Transverse colon (tissue), 4 donors: ENCODE results near the gene CYP19A1.

ENCODE experiments used
- CTCF ChIP-seq, 5 experiments: fragments of 200-600 bp in 3 of 5; fragments of 450-650 bp in 2 of 5; sonication (generic) in 3 of 5; IDR thresholded peaks; 1 replicate in 2 of 5; 2 replicates in 3 of 5; pipeline ENCODE4 v1.5.1; 2016 to 2017; ENCODE audit warnings: antibody characterized with exemption in 5 of 5, inconsistent platforms in 3 of 5, mild to moderate bottlenecking in 2 of 5, moderate library complexity in 1 of 5
- EP300 ChIP-seq: sonication (generic); formaldehyde crosslinking; IDR thresholded peaks from one replicate; pipeline ENCODE4 v1.6.1; 2017; ENCODE audit warnings: antibody characterized with exemption, low read depth
- POLR2A ChIP-seq: fragments of 450-650 bp; IDR thresholded peaks from one replicate; pipeline ENCODE4 v1.6.1; 2016; ENCODE audit warnings: antibody characterized with exemption, mild to moderate bottlenecking, moderate library complexity
- POLR2AphosphoS5 ChIP-seq, 3 donors: sonication (generic); formaldehyde crosslinking; IDR thresholded peaks; one replicate each; pipeline ENCODE4 v1.6.1; 2016; ENCODE audit warnings: antibody characterized with exemption in 3 of 3

GRCh38 chr15:51180534-51180933 lies 157.9 kb downstream of the CYP19A1 start:
- TF ChIP-seq CTCF (IDR thresholded peaks at IDR 0.05) (no peak), POLR2A (no peak), POLR2AphosphoS5 (IDR thresholded peaks at IDR 0.05) (no peak), EP300 (no peak)
